C4-2B (cell line): ENCODE data around the gene MXRA8.

Experiments used
- CTCF ChIP-seq: fragments of 450-650 bp; conservative IDR thresholded peaks from 2 replicates; pipeline ENCODE4 v1.5.1; 2017; ENCODE audit warnings: mild to moderate bottlenecking
- ZFX ChIP-seq: fragments of 450-650 bp; IDR thresholded peaks from 2 replicates; pipeline ENCODE4 v1.6.1; 2017

- TF ChIP-seq CTCF: no peak
- no peak for TF ChIP-seq ZFX
Measured at GRCh38 chr1:1338278-1338677, 20.1 kb downstream of the MXRA8 start.
